Measurements from ENCODE around the gene SH3GL2. TPM values are rescaled to one million over a fixed set of nuclear protein-coding genes. Genes with fewer than 3 reads are reported as not detected.

SH3GL2 gene
- polyA plus RNA-seq, 1 donor (not counting 4 experiments of a cell fraction or from before 2014, with no cell fraction given): not detected

DNA sequence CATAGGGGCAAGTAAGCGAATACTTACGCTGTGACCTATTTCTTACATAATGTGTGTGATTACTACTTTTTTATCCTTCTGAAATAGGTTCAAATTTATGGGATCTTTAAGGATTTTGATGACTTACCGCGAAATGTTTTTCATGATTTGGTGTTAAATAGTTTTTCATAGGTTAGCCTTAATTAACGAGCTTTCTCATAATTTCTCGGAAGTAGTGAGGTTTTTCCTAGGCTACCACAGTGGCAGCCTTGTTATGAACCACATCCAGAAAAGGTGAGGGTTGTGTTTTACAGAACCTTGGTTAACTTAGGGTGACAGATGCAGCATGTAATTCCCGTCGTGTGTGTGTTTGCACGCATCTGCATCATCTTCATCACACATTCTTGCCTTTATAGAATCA lies 1.3 kb downstream of the SH3GL2 start:
- Histone ChIP-seq H3K4me3 (ENCODE audit: control insufficient read depth in 2 of 3, extremely low read depth in 1 of 3, insufficient read depth in 2 of 3, low read depth in 1 of 3, low read length in 3 of 3) (no peak overlapping the region), H3K4me1 (ENCODE audit: control insufficient read depth, extremely low read depth, insufficient read depth, low read length) (no peaks in the 10 kb centered on the region), H3K9ac (ENCODE audit: control insufficient read depth, extremely low read depth, insufficient read depth, low read length) (no peak overlapping the region), H4K20me1 (ENCODE audit: control insufficient read depth, extremely low read depth, insufficient read depth, low read length) (no peaks in the 10 kb centered on the region), H3K79me2 (ENCODE audit: control insufficient read depth, insufficient read depth, low read length) (no peaks in the 10 kb centered on the region), H3K9me1 (ENCODE audit: control insufficient read depth, extremely low read depth, insufficient read depth, low read length) (no peaks in the 10 kb centered on the region), H3K9me3 (ENCODE audit: control insufficient read depth, low read depth, low read length) (no peaks in the 10 kb centered on the region), H3K27me3 (ENCODE audit: control insufficient read depth, extremely low read depth, insufficient read depth, low read length) (peaks cover 32% of the 10 kb centered on the region), H2AFZ (ENCODE audit: control insufficient read depth, low read length) (no peak overlapping the region), H3K36me3 (ENCODE audit: control insufficient read depth in 2 of 2, extremely low read depth in 1 of 2, insufficient read depth in 2 of 2, low read length in 2 of 2) (no peaks in the 10 kb centered on the region), H3K27ac (ENCODE audit: control insufficient read depth, insufficient read depth, low read length) (no peak overlapping the region), H3K4me2 (ENCODE audit: control insufficient read depth, extremely low read depth, insufficient read depth, low read depth, low read length) (no peak overlapping the region)
- FAIRE-seq (no peak), DNase-seq (ENCODE audit: low read depth, low spot score) (no peak)
- TF ChIP-seq, protein P1, sequence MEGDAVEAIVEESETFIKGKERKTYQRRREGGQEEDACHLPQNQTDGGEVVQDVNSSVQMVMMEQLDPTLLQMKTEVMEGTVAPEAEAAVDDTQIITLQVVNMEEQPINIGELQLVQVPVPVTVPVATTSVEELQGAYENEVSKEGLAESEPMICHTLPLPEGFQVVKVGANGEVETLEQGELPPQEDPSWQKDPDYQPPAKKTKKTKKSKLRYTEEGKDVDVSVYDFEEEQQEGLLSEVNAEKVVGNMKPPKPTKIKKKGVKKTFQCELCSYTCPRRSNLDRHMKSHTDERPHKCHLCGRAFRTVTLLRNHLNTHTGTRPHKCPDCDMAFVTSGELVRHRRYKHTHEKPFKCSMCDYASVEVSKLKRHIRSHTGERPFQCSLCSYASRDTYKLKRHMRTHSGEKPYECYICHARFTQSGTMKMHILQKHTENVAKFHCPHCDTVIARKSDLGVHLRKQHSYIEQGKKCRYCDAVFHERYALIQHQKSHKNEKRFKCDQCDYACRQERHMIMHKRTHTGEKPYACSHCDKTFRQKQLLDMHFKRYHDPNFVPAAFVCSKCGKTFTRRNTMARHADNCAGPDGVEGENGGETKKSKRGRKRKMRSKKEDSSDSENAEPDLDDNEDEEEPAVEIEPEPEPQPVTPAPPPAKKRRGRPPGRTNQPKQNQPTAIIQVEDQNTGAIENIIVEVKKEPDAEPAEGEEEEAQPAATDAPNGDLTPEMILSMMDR (optimal IDR thresholded peaks at IDR 0.05 in 1 of 3, IDR thresholded peaks at IDR 0.05 in 1 of 3, conservative IDR thresholded peaks at IDR 0.05 in 1 of 3; ENCODE audit: extremely low read depth in 1 of 3, insufficient read depth in 2 of 3, low read length in 3 of 3): no peak
- TF ChIP-seq EZH2 (IDR thresholded peaks at IDR 0.05; ENCODE audit: low read length): no peak
- dilution Hi-C loops (cut with MboI; ENCODE audit: extremely low pct_ligation_motif_present, low sequenced_read_pairs): no loop called here

DNA sequence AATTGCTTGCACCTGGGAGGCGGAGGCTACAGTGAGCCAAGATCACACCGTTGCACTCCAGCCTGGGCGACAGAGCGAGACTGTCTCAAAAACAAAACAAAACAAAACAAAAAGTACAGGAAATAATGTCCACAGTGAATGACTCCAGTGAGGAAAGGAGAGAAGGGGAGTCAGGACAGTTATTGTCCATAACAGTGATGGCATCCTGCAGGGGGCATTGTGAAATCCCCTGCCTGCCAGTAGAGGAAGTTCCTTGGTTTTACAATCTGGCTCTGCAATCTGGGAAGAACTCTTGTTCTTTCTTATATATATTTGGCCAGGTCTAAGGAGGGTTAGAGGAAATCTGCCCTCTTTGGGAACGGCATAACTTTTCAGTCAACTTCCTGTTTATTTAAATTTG lies 8.2 kb downstream of the SH3GL2 start:
- Histone ChIP-seq H4K20me1 (ENCODE audit: control insufficient read depth, extremely low read depth, insufficient read depth, low read length) (no peaks in the 10 kb centered on the region), H3K9ac (ENCODE audit: control insufficient read depth, extremely low read depth, insufficient read depth, low read length) (no peak overlapping the region), H3K79me2 (ENCODE audit: control insufficient read depth, insufficient read depth, low read length) (no peaks in the 10 kb centered on the region), H3K27ac (ENCODE audit: control insufficient read depth, insufficient read depth, low read length) (no peak overlapping the region), H3K4me1 (ENCODE audit: control insufficient read depth, extremely low read depth, insufficient read depth, low read length) (no peaks in the 10 kb centered on the region), H3K36me3 (ENCODE audit: control insufficient read depth in 2 of 2, extremely low read depth in 1 of 2, insufficient read depth in 2 of 2, low read length in 2 of 2) (no peaks in the 10 kb centered on the region), H3K9me3 (ENCODE audit: control insufficient read depth, low read depth, low read length) (no peaks in the 10 kb centered on the region), H3K27me3 (ENCODE audit: control insufficient read depth, extremely low read depth, insufficient read depth, low read length) (no peaks in the 10 kb centered on the region), H2AFZ (ENCODE audit: control insufficient read depth, low read length) (no peak overlapping the region), H3K4me3 (ENCODE audit: control insufficient read depth in 2 of 3, extremely low read depth in 1 of 3, insufficient read depth in 2 of 3, low read depth in 1 of 3, low read length in 3 of 3) (no peak overlapping the region), H3K4me2 (ENCODE audit: control insufficient read depth, extremely low read depth, insufficient read depth, low read depth, low read length) (no peak overlapping the region), H3K9me1 (ENCODE audit: control insufficient read depth, extremely low read depth, insufficient read depth, low read length) (no peaks in the 10 kb centered on the region)
- no peak for DNase-seq (ENCODE audit: low read depth, low spot score)
- no peak for TF ChIP-seq EZH2 (IDR thresholded peaks at IDR 0.05; ENCODE audit: low read length)
- TF ChIP-seq, protein P1 (optimal IDR thresholded peaks at IDR 0.05 in 1 of 3, IDR thresholded peaks at IDR 0.05 in 1 of 3, conservative IDR thresholded peaks at IDR 0.05 in 1 of 3; ENCODE audit: extremely low read depth in 1 of 3, insufficient read depth in 2 of 3, low read length in 3 of 3): no peak
- no peak for FAIRE-seq
- dilution Hi-C loops (cut with MboI; ENCODE audit: extremely low pct_ligation_motif_present, low sequenced_read_pairs): no loop called here
